GM18951 (cell line): Measurements from ENCODE around the gene SCAMP2.

Experiments used
- POLR2A ChIP-seq: IDR thresholded peaks from 4 replicates; pipeline ENCODE4 v1.6.1; 2011; ENCODE audit warnings: mild to moderate bottlenecking; ENCODE audit not compliant: insufficient read length, insufficient read depth; ENCODE audit errors: extremely low read depth
- in situ Hi-C: fragments of 300-500 bp; cut with MboI; formaldehyde crosslinking; loops from one replicate; pipeline ENCODE4 v1.12.0; 2022; ENCODE audit warnings: low sequenced_read_pairs, mixed read lengths, inconsistent platforms; ENCODE audit not compliant: unreplicated experiment

The SCAMP2 gene

GRCh38 chr15:74808078-74808839, 64.9 kb downstream of the SCAMP2 start:
- in situ Hi-C loops = loop anchor here (5.0 kb wide), 1 partner anchor 36 kb away; no protein-coding TSS in a partner anchor
- TF ChIP-seq POLR2A = no peak

- in situ Hi-C loops = loop anchor here (5.0 kb wide), 1 partner anchor 35 kb away; no protein-coding TSS in a partner anchor
- no peak for TF ChIP-seq POLR2A
Observed at GRCh38 chr15:74807282-74807681, 65.9 kb downstream of the SCAMP2 start.

- no peak for TF ChIP-seq POLR2A
- in situ Hi-C loops = loop anchor here (5.0 kb wide), 1 partner anchor 33 kb away; no protein-coding TSS in a partner anchor
Observed at GRCh38 chr15:74804935-74805334, 68.2 kb downstream of the SCAMP2 start.

- in situ Hi-C loops = no loop called here
- TF ChIP-seq POLR2A = no peak
Observed at GRCh38 chr15:74802862-74803447, 70.2 kb downstream of the SCAMP2 start.

GRCh38 chr15:74802290-74802689, 70.9 kb downstream of the SCAMP2 start:
- in situ Hi-C loops = no loop called here
- TF ChIP-seq POLR2A = no peak

DNA sequence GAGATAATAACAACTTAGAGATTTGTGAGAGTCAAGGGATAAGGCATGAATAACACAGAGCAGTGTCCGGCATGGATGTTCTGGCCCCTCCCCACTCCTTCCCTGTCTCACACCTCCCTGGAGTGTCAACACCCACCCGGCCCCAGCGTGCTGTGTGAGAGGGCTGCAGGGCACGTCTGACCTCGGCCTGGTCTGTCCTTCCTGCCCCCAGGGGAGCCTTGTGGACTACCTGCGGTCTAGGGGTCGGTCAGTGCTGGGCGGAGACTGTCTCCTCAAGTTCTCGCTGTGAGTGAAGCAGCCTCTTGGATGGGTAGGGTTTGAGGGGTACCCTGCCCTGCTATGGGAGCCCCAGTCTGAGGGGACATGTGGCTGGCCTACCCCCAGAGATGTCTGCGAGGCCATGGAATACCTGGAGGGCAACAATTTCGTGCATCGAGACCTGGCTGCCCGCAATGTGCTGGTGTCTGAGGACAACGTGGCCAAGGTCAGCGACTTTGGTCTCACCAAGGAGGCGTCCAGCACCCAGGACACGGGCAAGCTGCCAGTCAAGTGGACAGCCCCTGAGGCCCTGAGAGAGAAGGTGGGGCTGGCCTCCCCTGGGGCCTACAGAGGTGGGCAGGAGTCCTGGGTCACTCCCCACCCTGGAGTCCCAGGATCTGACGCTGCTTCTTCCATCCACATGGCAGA, 71.7 kb downstream of the SCAMP2 start:
- in situ Hi-C loops = no loop called here

GRCh38 chr15:74800559-74801094, 72.5 kb downstream of the SCAMP2 start:
- TF ChIP-seq POLR2A = no peak
- in situ Hi-C loops = no loop called here

More for the DNA sequence above, 71.7 kb downstream of the SCAMP2 start:
- TF ChIP-seq POLR2A = no peak

DNA sequence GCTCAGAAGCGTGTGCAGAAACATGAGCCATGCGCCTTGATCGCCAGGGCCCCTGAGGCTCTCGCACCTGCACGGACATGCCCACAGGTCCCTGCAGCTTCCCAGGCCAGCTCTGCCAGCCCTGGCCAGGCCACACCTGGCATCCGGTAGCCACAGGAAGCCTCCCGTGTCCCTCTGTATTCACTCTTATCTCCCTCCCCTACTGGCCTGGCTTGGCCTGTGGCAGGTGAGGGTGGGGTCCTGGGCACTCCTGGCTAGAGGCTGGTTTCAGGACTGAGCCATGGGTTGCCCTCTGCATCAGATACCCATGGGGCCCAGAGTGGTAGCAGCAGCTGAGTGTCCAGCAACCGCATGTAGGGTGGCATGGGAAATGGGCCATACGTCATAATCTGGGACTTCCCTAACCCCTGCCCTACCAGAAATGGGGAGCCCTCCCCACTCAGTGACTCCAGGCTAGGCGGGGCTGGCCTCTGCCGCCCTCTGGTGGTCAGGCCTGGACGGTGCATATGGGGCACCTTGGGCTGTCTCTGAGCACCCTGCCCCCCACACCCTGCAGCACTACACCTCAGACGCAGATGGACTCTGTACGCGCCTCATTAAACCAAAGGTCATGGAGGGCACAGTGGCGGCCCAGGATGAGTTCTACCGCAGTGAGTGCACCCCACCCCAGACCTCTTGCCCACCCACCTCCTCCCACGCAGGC, 73.2 kb downstream of the SCAMP2 start:
- peak; percentile 46 for TF ChIP-seq POLR2A
- in situ Hi-C loops = no loop called here

DNA sequence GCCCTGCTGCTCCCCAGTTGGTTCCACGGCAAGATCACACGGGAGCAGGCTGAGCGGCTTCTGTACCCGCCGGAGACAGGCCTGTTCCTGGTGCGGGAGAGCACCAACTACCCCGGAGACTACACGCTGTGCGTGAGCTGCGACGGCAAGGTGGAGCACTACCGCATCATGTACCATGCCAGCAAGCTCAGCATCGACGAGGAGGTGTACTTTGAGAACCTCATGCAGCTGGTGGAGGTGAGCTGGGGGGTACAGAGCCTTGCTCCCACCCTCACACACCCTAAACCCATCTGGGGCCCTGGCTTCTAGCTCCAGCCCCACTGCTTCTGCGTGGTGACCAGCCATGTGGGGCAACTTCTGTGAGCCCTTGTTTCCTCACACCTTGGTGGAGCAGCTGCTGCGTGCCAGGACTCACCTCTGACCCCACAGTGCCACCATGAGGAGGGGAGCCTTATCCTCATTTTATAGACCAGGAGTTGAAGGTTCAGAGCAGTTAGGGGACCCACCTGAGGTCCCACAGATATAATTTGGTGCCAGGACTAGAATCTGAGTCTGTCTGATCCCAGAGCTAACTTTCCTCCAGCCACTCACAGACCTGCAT, 73.8 kb downstream of the SCAMP2 start:
- TF ChIP-seq POLR2A = peak; percentile 14
- in situ Hi-C loops = no loop called here

GRCh38 chr15:74798388-74799254, 74.5 kb downstream of the SCAMP2 start:
- in situ Hi-C loops = no loop called here
- no peak for TF ChIP-seq POLR2A

- no peak for TF ChIP-seq POLR2A
- in situ Hi-C loops = no loop called here
Observed at GRCh38 chr15:74795966-74796625, 77.1 kb downstream of the SCAMP2 start.
